ENCODE measurements around the gene MICALL2. TPM values are rescaled to one million over a fixed set of nuclear protein-coding genes. Genes with fewer than 3 reads are reported as not detected.

Gene MICALL2
- total and polyA plus RNA-seq, 8 donors, result 8.3 to 93.6 (median 12.8) TPM

DNA sequence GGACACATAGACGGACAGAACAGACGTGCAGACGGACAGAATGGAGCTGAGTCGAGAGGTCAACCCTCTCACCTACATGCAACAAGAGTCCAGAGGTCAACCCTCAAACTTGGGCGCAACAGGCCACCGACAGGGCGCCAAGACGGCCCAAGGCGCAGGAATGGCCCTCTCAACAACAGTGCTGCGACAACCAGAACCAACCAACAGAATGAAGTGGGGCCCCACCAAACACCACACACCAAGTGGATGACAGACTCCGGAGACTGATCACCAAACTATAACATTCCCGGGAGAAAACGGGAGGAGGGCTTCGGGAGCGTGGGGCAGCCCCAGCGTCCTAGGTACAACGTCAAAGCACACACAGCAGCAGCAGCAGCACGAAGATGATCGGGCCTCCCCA, 31.6 kb upstream of the MICALL2 start:
- no peaks in the 10 kb centered on the region for H3K27me3 ChIP-seq
- no peak overlapping the region for H3K27ac ChIP-seq
- H3K4me3 ChIP-seq, result no peak overlapping the region
- FAIRE-seq (no peak), ATAC-seq (no peak), DNase-seq (no peak)
- no peaks in the 10 kb centered on the region for H3K9me3 ChIP-seq
- H3K4me1 ChIP-seq, result no peaks in the 10 kb centered on the region
- H3K36me3 ChIP-seq, result peaks cover 0 to 57% (median 8%) of the 10 kb centered on the region in 3 donors
- 92 to 95% methylated on average over 19 of the region's 19 CpGs for WGBS, 2 donors
- intact Hi-C loops (cut with DNase I), result no loop called here
- TF ChIP-seq, protein P1, sequence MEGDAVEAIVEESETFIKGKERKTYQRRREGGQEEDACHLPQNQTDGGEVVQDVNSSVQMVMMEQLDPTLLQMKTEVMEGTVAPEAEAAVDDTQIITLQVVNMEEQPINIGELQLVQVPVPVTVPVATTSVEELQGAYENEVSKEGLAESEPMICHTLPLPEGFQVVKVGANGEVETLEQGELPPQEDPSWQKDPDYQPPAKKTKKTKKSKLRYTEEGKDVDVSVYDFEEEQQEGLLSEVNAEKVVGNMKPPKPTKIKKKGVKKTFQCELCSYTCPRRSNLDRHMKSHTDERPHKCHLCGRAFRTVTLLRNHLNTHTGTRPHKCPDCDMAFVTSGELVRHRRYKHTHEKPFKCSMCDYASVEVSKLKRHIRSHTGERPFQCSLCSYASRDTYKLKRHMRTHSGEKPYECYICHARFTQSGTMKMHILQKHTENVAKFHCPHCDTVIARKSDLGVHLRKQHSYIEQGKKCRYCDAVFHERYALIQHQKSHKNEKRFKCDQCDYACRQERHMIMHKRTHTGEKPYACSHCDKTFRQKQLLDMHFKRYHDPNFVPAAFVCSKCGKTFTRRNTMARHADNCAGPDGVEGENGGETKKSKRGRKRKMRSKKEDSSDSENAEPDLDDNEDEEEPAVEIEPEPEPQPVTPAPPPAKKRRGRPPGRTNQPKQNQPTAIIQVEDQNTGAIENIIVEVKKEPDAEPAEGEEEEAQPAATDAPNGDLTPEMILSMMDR (IDR thresholded peaks at IDR 0.05), result no peak

DNA sequence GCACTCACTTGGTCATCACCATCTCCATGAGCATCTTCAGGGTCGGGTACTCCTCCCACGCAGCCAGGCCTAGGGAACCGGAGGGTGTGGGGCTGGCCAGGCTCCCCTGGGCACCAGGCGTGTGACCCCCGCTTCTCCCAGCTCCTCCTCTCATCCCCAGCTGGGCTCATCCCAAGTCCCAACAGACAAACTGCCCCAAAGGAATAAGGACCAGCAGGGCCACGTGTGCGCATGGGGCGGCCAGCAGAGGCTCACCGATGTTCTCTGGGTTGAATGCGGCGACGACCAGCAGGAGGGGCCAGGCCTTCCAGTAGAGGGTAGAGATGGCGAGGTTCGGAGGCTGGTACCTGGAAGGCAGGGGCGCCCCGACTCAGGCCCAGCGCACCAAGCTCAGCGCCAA, 30.1 kb upstream of the MICALL2 start:
- Histone ChIP-seq H3K4me3 (no peak overlapping the region), H3K9me3 (no peaks in the 10 kb centered on the region), H3K27ac (no peak overlapping the region), H3K36me3 (peaks cover 0 to 51% (median 10%) of the 10 kb centered on the region in 3 donors), H3K27me3 (no peaks in the 10 kb centered on the region), H3K4me1 (no peaks in the 10 kb centered on the region)
- ATAC-seq, result no peak
- DNase-seq, result no peak
- FAIRE-seq, result no peak
- TF ChIP-seq, protein P1 (IDR thresholded peaks at IDR 0.05), result no peak
- 92 to 96% methylated on average over 18 of the region's 18 CpGs for WGBS, 2 donors
- intact Hi-C loops (cut with DNase I), result no loop called here

DNA sequence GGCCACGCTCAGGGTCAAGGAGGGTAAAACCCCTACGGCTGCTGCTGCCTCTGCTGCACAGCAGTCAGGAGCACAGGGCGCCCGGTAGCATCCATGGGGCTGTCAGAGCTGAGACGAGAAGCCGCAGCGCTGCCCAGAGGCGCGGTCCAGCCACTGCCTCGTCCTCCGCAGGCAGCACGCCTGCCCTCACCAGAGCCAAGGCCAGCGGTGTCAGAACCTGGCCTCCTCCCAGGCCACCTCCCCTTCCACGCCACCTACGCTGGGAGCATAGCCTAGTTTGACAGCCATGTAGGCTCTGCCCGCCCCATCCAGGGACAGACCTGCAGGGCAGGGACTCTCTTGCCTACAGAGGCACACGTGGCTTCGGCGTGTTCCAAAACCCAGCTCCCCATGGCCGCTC, 28.7 kb upstream of the MICALL2 start:
- no peak for DNase-seq
- 93 to 94% methylated on average over 20 of the region's 20 CpGs for WGBS, 2 donors
- FAIRE-seq, result no peak
- no peak overlapping the region for H3K4me3 ChIP-seq
- ATAC-seq, result no peak
- intact Hi-C loops (cut with DNase I), result no loop called here
- no peaks in the 10 kb centered on the region for H3K27me3 ChIP-seq
- H3K36me3 ChIP-seq, result peaks cover 0 to 58% (median 12%) of the 10 kb centered on the region in 3 donors
- TF ChIP-seq, protein P1 (IDR thresholded peaks at IDR 0.05), result no peak
- no peaks in the 10 kb centered on the region for H3K9me3 ChIP-seq
- H3K4me1 ChIP-seq, result no peaks in the 10 kb centered on the region
- no peak overlapping the region for H3K27ac ChIP-seq

DNA sequence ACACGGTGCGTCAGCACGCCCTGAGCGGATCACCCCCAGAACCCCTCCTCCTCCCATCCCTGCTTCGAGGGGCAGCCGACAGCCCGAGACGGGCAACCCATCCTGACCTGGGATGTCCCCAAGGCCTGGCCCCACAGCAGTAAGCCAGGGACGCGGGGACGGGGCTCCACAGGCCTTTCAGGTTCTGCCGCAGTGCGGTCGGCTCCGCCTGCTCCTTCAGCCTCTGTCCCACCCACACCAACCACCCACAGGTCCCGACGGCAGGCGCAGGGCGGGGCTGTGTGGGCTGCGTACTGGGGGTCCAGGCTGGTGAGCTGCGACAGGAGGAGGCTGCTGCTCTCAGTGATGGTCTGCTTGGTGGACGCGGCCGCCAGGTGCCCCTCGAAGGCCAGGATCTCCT, 28.2 kb upstream of the MICALL2 start:
- no peaks in the 10 kb centered on the region for H3K27me3 ChIP-seq
- WGBS, 2 donors, result 90 to 94% methylated on average over 19 to 25 of the region's 25 CpGs
- H3K27ac ChIP-seq, result no peak overlapping the region
- H3K4me3 ChIP-seq, result no peak overlapping the region
- peaks cover 0 to 63% (median 16%) of the 10 kb centered on the region in 3 donors for H3K36me3 ChIP-seq
- DNase-seq (no peak), FAIRE-seq (no peak), ATAC-seq (no peak)
- no peaks in the 10 kb centered on the region for H3K9me3 ChIP-seq
- TF ChIP-seq, protein P1 (IDR thresholded peaks at IDR 0.05), result no peak
- intact Hi-C loops (cut with DNase I), result no loop called here
- H3K4me1 ChIP-seq, result no peaks in the 10 kb centered on the region

DNA sequence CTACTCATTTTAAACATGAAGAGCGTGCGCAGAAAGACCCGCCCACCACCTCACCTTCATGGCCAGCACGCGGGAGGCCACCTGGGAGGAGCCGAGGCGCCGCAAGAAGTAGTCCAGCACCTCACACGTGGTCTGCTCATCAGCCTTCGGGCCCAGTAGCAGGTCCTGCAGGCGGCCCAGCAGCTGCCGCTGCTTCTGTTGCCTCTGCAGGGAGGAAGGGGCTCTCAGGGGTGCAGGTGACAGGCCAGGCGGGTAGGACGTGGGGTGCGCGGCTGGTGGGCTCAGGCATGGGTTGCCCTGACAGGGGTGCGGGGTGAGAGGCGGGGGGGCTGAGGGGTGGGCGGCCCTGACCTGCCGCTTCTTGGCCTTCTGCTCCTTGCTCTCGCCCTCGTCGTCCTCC, 27.3 kb upstream of the MICALL2 start:
- ATAC-seq, result no peak
- WGBS, 2 donors, result 89 to 95% methylated on average over 22 to 23 of the region's 23 CpGs
- intact Hi-C loops (cut with DNase I), result no loop called here
- no peak for DNase-seq
- TF ChIP-seq, protein P1 (IDR thresholded peaks at IDR 0.05), result no peak
- Histone ChIP-seq H3K27me3 (no peaks in the 10 kb centered on the region), H3K36me3 (peaks cover 0 to 64% (median 19%) of the 10 kb centered on the region in 3 donors), H3K4me3 (no peak overlapping the region), H3K9me3 (no peaks in the 10 kb centered on the region), H3K4me1 (no peaks in the 10 kb centered on the region), H3K27ac (no peak overlapping the region)
- FAIRE-seq, result no peak
